Mesenchymal stem cell (in vitro differentiated cells and primary cell): Measurements from ENCODE around the gene FAM162A.

Experiments used
- DNase-seq: peaks from one replicate; pipeline ENCODE4 v3.0.0-alpha.2; 2013
- H2AFZ ChIP-seq: one replicate; pipeline ENCODE4 v1.6.1; 2013; ENCODE audit warnings: low read depth, mild to moderate bottlenecking, control low read depth, inconsistent platforms, low read length, moderate library complexity
- H2AK5ac ChIP-seq: 2 replicates; pipeline ENCODE4 v1.6.1; 2013; ENCODE audit warnings: low read length, moderate library complexity, mild to moderate bottlenecking, inconsistent platforms; ENCODE audit not compliant: severe bottlenecking
- H2BK120ac ChIP-seq: one replicate; pipeline ENCODE4 v1.6.1; 2013; ENCODE audit warnings: low read depth, mild to moderate bottlenecking, inconsistent platforms, low read length, moderate library complexity
- H2BK12ac ChIP-seq, 2 experiments: one replicate each; pipeline ENCODE4 v1.6.1; 2013; ENCODE audit warnings: inconsistent platforms in 2 of 2, low read length in 2 of 2, mild to moderate bottlenecking in 2 of 2, moderate library complexity in 2 of 2, control low read depth in 1 of 2
- H2BK15ac ChIP-seq: one replicate; pipeline ENCODE4 v1.6.1; 2013; ENCODE audit warnings: mild to moderate bottlenecking, low read depth, inconsistent platforms; ENCODE audit not compliant: poor library complexity, severe bottlenecking
- H2BK5ac ChIP-seq: 2 replicates; pipeline ENCODE4 v1.6.1; 2013; ENCODE audit warnings: low read depth, mild to moderate bottlenecking, low read length, control low read depth, inconsistent platforms; ENCODE audit not compliant: poor library complexity, severe bottlenecking
- H3K14ac ChIP-seq, 2 experiments: one replicate each; pipeline ENCODE4 v1.6.1; 2013; ENCODE audit warnings: inconsistent platforms in 2 of 2, low read length in 2 of 2, control low read depth in 1 of 2, mild to moderate bottlenecking in 1 of 2, moderate library complexity in 1 of 2
- H3K18ac ChIP-seq, 2 experiments: one replicate each; pipeline ENCODE4 v1.6.1; 2013; ENCODE audit warnings: inconsistent platforms in 2 of 2, low read length in 2 of 2, control low read depth in 1 of 2, low read depth in 1 of 2, mild to moderate bottlenecking in 1 of 2
- H3K23ac ChIP-seq, 2 experiments: one replicate each; pipeline ENCODE4 v1.6.1; 2013; ENCODE audit warnings: inconsistent platforms in 2 of 2, low read length in 2 of 2, mild to moderate bottlenecking in 2 of 2, moderate library complexity in 2 of 2, control low read depth in 1 of 2
- H3K27ac ChIP-seq: 2 replicates; pipeline ENCODE4 v1.5.1; 2013; ENCODE audit warnings: mild to moderate bottlenecking, moderate library complexity, low read length, control low read depth, inconsistent platforms; ENCODE audit not compliant: poor library complexity, severe bottlenecking
- H3K27me3 ChIP-seq, 2 experiments: 2 replicates each; pipeline versions ENCODE4 v1.6.1 to v1.7.0; 2013; ENCODE audit warnings: low read length in 2 of 2, mild to moderate bottlenecking in 2 of 2, moderate library complexity in 2 of 2, control low read depth in 1 of 2, inconsistent platforms in 1 of 2; ENCODE audit not compliant: control insufficient read depth in 1 of 2, insufficient read depth in 1 of 2
- H3K36me3 ChIP-seq, 2 experiments: 2 replicates each; pipeline versions ENCODE4 v1.6.1 to v1.7.0; 2013; ENCODE audit warnings: low read length in 2 of 2, control low read depth in 1 of 2, inconsistent platforms in 1 of 2, low read depth in 1 of 2, mild to moderate bottlenecking in 1 of 2; ENCODE audit not compliant: insufficient read depth in 2 of 2, control insufficient read depth in 1 of 2
- H3K4ac ChIP-seq, 2 experiments: one replicate each; pipeline ENCODE4 v1.6.1; 2013; ENCODE audit warnings: inconsistent platforms in 2 of 2, low read length in 2 of 2, mild to moderate bottlenecking in 2 of 2, moderate library complexity in 2 of 2, control low read depth in 1 of 2, low read depth in 1 of 2
- H3K4me1 ChIP-seq: 2 replicates; pipeline ENCODE4 v1.6.1; 2013; ENCODE audit warnings: low read depth, low read length, control low read depth; ENCODE audit not compliant: control insufficient read depth, insufficient read depth
- H3K4me2 ChIP-seq: 2 replicates; pipeline ENCODE4 v1.6.1; 2013; ENCODE audit warnings: low read length, mild to moderate bottlenecking, inconsistent platforms; ENCODE audit not compliant: poor library complexity, severe bottlenecking
- H3K4me3 ChIP-seq, 2 experiments: 2 replicates each; pipeline versions ENCODE4 v1.5.1 to v1.7.0; 2013; ENCODE audit warnings: low read length in 2 of 2, mild to moderate bottlenecking in 2 of 2, control low read depth in 1 of 2, low read depth in 1 of 2; ENCODE audit not compliant: insufficient read depth in 1 of 2
- H3K79me1 ChIP-seq: replicated peaks from 2 replicates; pipeline ENCODE4 v1.6.1; 2013; ENCODE audit warnings: mild to moderate bottlenecking, control low read depth, low read length, inconsistent platforms; ENCODE audit not compliant: poor library complexity, severe bottlenecking
- H3K9ac ChIP-seq: 2 replicates; pipeline ENCODE4 v1.7.0; 2013; ENCODE audit warnings: mild to moderate bottlenecking, low read length, moderate library complexity
- H3K9me3 ChIP-seq: 2 replicates; pipeline ENCODE4 v1.7.0; 2013; ENCODE audit warnings: mild to moderate bottlenecking, low read length; ENCODE audit not compliant: control insufficient read depth
- H4K8ac ChIP-seq: one replicate; pipeline ENCODE4 v1.6.1; 2013; ENCODE audit warnings: inconsistent platforms, mild to moderate bottlenecking, low read length, moderate library complexity
- H4K91ac ChIP-seq: one replicate; pipeline ENCODE4 v1.6.1; 2013; ENCODE audit warnings: mild to moderate bottlenecking, low read length, inconsistent platforms
- WGBS: methylation state at CpG from one replicate; pipeline ENCODE4 v1.1.7; 2013; ENCODE audit warnings: mixed read lengths; 5-methylcytosine and 5-hydroxymethylcytosine counted together

Gene FAM162A

GRCh38 chr3:122405015-122405414 is 21.0 kb downstream of the FAM162A start:
- no peak overlapping the region for H2AK5ac ChIP-seq
- no peak overlapping the region for H3K23ac ChIP-seq
- H3K4me3 ChIP-seq: no peak overlapping the region
- H3K79me1 ChIP-seq: peaks cover 6% of the 10 kb centered on the region
- H3K9ac ChIP-seq: no peak overlapping the region
- no peak overlapping the region for H3K14ac ChIP-seq
- no peak overlapping the region for H3K4ac ChIP-seq
- H2BK120ac ChIP-seq: no peak overlapping the region
- H2BK15ac ChIP-seq: no peak overlapping the region
- no peak overlapping the region for H3K4me2 ChIP-seq
- H3K27ac ChIP-seq: no peak overlapping the region
- H4K8ac ChIP-seq: no peak overlapping the region
- H3K4me1 ChIP-seq: no peaks in the 10 kb centered on the region
- no peak overlapping the region for H2BK12ac ChIP-seq
- peaks cover 12 to 74% of the 10 kb centered on the region in 2 experiments for H3K36me3 ChIP-seq
- no peak for DNase-seq
- H4K91ac ChIP-seq: no peak overlapping the region
- H2BK5ac ChIP-seq: no peak overlapping the region
- no peak overlapping the region for H3K18ac ChIP-seq
- WGBS: 99% methylated on average over 3 of the region's 3 CpGs
- H2AFZ ChIP-seq: no peak overlapping the region
- H3K27me3 ChIP-seq: no peaks in the 10 kb centered on the region
- no peaks in the 10 kb centered on the region for H3K9me3 ChIP-seq

- Histone ChIP-seq H4K91ac (no peak overlapping the region), H3K4me3 (no peak overlapping the region)
Observed at GRCh38 chr3:122406198-122406597, 22.2 kb downstream of the FAM162A start.

GRCh38 chr3:122407946-122408345 is 24.0 kb downstream of the FAM162A start:
- Histone ChIP-seq H2BK120ac (no peak overlapping the region), H2BK15ac (no peak overlapping the region), H3K4me3 (no peak overlapping the region), H3K4me2 (no peak overlapping the region), H2BK12ac (no peak overlapping the region), H3K4ac (no peak overlapping the region), H4K91ac (no peak overlapping the region), H3K27ac (no peak overlapping the region), H3K36me3 (peaks cover 17 to 92% of the 10 kb centered on the region in 2 experiments), H2AK5ac (no peak overlapping the region), H3K9ac (no peak overlapping the region), H3K23ac (no peak overlapping the region), H3K18ac (no peak overlapping the region), H4K8ac (no peak overlapping the region), H3K4me1 (no peaks in the 10 kb centered on the region), H3K27me3 (no peaks in the 10 kb centered on the region), H2BK5ac (no peak overlapping the region), H3K9me3 (no peaks in the 10 kb centered on the region), H2AFZ (no peak overlapping the region), H3K79me1 (peaks cover 7% of the 10 kb centered on the region), H3K14ac (no peak overlapping the region)
- WGBS: 74% methylated on average over 1 of the region's 1 CpG
- DNase-seq: no peak

More at GRCh38 chr3:122406198-122406597, 22.2 kb downstream of the FAM162A start:
- Histone ChIP-seq H2AFZ (no peak overlapping the region), H3K36me3 (peaks cover 14 to 85% of the 10 kb centered on the region in 2 experiments), H2BK5ac (no peak overlapping the region), H4K8ac (no peak overlapping the region), H2BK12ac (no peak overlapping the region), H3K14ac (no peak overlapping the region), H2AK5ac (no peak overlapping the region), H3K9me3 (no peaks in the 10 kb centered on the region), H3K4ac (no peak overlapping the region), H3K79me1 (peaks cover 9% of the 10 kb centered on the region), H3K27me3 (no peaks in the 10 kb centered on the region), H2BK120ac (no peak overlapping the region), H2BK15ac (no peak overlapping the region), H3K9ac (no peak overlapping the region), H3K4me1 (no peaks in the 10 kb centered on the region), H3K18ac (no peak overlapping the region), H3K27ac (no peak overlapping the region), H3K23ac (no peak overlapping the region), H3K4me2 (no peak overlapping the region)
- DNase-seq: no peak
- WGBS: 98% methylated on average over 4 of the region's 4 CpGs

- H3K23ac ChIP-seq: no peak overlapping the region
- 95% methylated on average over 6 of the region's 6 CpGs for WGBS
- H3K79me1 ChIP-seq: peaks cover 10% of the 10 kb centered on the region
- peaks cover 17 to 88% of the 10 kb centered on the region in 2 experiments for H3K36me3 ChIP-seq
- no peak overlapping the region for H2BK12ac ChIP-seq
- no peak overlapping the region for H2BK15ac ChIP-seq
- no peak overlapping the region for H4K8ac ChIP-seq
- H4K91ac ChIP-seq: no peak overlapping the region
- H3K4me2 ChIP-seq: no peak overlapping the region
- H3K4me1 ChIP-seq: no peaks in the 10 kb centered on the region
- H2AK5ac ChIP-seq: no peak overlapping the region
- H3K18ac ChIP-seq: no peak overlapping the region
- H3K27ac ChIP-seq: no peak overlapping the region
- no peak overlapping the region for H3K4ac ChIP-seq
- no peaks in the 10 kb centered on the region for H3K9me3 ChIP-seq
- H3K27me3 ChIP-seq: no peaks in the 10 kb centered on the region
- no peak overlapping the region for H3K4me3 ChIP-seq
- H3K14ac ChIP-seq: no peak overlapping the region
- no peak overlapping the region for H2BK120ac ChIP-seq
- no peak overlapping the region for H2BK5ac ChIP-seq
- no peak overlapping the region for H2AFZ ChIP-seq
- no peak overlapping the region for H3K9ac ChIP-seq
- no peak for DNase-seq
Observed at GRCh38 chr3:122409446-122409845, 25.5 kb downstream of the FAM162A start.
